RWPE1 (cell line): Measurements from ENCODE around the gene SERPINB1.

Experiments
- CTCF ChIA-PET: fragments of 350-600 bp; sonication (Branson Sonifier 250); formaldehyde crosslinking; extraction: SDS; loops from one replicate; lab custom pipeline; 2021; lab: Yijun Ruan, JAX
- POLR2A ChIA-PET: fragments of 400-600 bp; formaldehyde crosslinking; extraction: SDS; loops from one replicate; lab custom pipeline; 2020; ENCODE audit warnings: antibody characterized with exemption; ENCODE audit not compliant: low non-redundant PET; lab: Yijun Ruan, JAX
- DNase-seq: peaks from one replicate; pipeline ENCODE4 v3.0.0; 2012; ENCODE audit warnings: low spot score
- H3K27ac ChIP-seq: fragments of 450-650 bp; 2 replicates; pipeline ENCODE4 v1.5.1; 2017
- TF ChIP-seq, protein P1 (sequence below): fragments of 450-650 bp; conservative IDR thresholded peaks from 2 replicates; pipeline ENCODE4 v1.5.1; 2017; ENCODE audit warnings: low read depth, mild to moderate bottlenecking

Gene SERPINB1

DNA sequence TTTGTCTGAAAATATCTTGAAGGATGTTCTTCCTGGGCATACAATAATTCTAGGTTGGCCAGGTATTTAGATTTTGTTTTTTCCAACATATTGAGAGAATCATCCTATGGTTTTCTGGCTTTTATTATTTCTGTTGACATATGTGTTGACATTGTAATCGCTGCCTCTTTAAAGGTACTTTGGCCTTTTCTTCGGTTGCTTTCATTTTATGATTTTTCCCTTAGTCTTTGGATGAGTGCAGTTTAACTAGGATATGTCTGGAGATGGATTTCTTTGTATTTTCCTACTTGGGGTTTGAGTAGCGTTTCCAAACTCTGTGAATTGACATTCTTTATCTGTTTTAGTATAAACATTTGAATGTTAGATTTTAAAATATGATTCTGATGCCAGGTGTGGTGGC is 11.5 kb downstream of the SERPINB1 start:
- no peak for DNase-seq
- TF ChIP-seq, protein P1, sequence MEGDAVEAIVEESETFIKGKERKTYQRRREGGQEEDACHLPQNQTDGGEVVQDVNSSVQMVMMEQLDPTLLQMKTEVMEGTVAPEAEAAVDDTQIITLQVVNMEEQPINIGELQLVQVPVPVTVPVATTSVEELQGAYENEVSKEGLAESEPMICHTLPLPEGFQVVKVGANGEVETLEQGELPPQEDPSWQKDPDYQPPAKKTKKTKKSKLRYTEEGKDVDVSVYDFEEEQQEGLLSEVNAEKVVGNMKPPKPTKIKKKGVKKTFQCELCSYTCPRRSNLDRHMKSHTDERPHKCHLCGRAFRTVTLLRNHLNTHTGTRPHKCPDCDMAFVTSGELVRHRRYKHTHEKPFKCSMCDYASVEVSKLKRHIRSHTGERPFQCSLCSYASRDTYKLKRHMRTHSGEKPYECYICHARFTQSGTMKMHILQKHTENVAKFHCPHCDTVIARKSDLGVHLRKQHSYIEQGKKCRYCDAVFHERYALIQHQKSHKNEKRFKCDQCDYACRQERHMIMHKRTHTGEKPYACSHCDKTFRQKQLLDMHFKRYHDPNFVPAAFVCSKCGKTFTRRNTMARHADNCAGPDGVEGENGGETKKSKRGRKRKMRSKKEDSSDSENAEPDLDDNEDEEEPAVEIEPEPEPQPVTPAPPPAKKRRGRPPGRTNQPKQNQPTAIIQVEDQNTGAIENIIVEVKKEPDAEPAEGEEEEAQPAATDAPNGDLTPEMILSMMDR = no peak
- ChIA-PET CTCF (no interaction called here), POLR2A (no interaction called here)
- H3K27ac ChIP-seq = no peak overlapping the region

DNA sequence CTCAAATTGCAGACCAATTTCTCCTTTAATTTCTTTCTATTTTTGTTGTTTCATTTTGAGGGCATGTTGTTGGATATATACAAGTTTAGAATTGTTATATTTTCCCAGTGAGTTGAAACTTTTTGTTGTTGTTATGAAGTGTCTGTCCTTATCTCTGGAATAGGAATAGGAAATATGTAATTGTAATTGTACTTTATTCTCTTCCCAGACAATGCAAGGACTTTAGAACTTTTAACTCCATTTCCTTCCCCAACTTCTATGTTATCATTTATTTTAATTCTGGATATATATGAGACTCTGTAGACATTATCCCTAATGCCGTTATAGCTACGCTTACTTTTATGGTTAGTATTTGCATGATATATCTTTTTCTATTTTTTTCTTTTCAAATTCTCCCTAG is 12.4 kb downstream of the SERPINB1 start:
- no peak overlapping the region for H3K27ac ChIP-seq
- CTCF ChIA-PET = interaction anchor here (0.5 kb wide), 1 partner anchor 23 kb away, joined by 3 read pairs; no protein-coding TSS in a partner anchor
- POLR2A ChIA-PET = no interaction called here
- no peak for DNase-seq
- TF ChIP-seq, protein P1 = no peak

DNA sequence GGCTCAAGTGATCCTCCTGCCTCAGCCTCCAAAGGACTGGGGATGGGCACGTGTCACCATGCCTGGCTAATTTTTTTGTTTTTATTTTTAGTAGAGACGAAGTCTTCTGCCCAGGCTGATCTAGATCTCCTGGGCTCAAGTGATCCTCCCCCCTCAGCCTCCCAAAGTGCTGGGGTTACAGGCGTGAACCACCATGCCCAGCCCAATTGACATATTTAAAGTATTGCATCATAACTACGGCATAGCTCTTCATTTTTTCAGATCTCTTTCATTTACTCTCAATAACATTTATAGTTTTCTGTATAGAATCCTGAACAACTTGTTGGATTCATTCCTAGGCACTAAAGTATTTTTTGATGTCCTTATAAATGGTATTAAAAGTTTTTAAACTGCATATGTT is 13.0 kb downstream of the SERPINB1 start:
- CTCF ChIA-PET = interaction anchor here (0.5 to 0.6 kb wide), 3 partner anchors 18 to 802 kb away, joined by 3 to 4 read pairs (median 3); no protein-coding TSS in a partner anchor
- DNase-seq = no peak
- TF ChIP-seq, protein P1 = no peak
- no peak overlapping the region for H3K27ac ChIP-seq
- POLR2A ChIA-PET = no interaction called here

DNA sequence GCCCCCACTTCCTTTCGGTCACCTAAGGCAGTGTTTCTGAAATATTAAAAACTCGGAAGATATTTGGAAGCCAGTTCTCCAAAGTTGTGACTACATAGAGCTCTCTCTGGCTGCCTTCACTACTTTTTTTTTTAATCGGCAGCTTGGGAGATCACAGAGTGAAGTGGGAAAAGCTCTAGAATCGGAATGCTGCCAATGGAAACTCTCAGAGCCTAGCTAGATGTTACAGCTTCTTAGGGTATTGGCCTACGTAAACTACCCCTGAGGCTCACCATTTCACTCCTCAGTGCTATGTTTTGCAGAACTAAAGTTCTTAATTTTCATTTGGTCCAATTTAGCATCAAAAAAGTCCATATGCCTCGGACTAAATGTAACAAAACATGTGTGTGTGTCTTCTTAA is 14.5 kb downstream of the SERPINB1 start:
- ChIA-PET POLR2A (no interaction called here), CTCF (interaction anchor here (0.6 to 1.1 kb wide), 2 partner anchors 19 to 123 kb away, joined by 3 read pairs; no protein-coding TSS in a partner anchor)
- TF ChIP-seq, protein P1 = no peak
- H3K27ac ChIP-seq = no peak overlapping the region
- no peak for DNase-seq

DNA sequence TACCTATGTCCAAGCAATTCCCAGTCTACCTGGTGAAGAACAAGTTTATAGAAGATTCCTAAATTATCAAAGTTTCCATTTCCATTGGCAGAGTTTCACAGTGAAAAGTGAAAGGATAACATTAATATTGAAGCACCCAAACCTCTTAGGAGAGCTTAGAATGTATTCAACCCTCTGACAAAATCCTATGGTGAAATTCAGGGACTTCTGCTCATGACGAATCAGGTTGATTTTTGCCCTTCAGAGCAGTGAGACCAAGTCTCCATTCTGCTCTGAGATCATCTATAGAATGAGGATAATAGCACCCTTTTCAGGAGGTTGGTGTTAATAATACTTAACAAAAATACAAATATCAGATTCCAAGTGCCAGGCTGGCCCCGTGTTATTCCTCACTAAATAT is 15.5 kb downstream of the SERPINB1 start:
- no peak overlapping the region for H3K27ac ChIP-seq
- CTCF ChIA-PET = interaction anchor here (0.5 to 1.1 kb wide), 2 partner anchors 11 to 20 kb away, joined by 3 read pairs; no protein-coding TSS in a partner anchor
- POLR2A ChIA-PET = no interaction called here
- TF ChIP-seq, protein P1 = no peak
- DNase-seq = no peak

DNA sequence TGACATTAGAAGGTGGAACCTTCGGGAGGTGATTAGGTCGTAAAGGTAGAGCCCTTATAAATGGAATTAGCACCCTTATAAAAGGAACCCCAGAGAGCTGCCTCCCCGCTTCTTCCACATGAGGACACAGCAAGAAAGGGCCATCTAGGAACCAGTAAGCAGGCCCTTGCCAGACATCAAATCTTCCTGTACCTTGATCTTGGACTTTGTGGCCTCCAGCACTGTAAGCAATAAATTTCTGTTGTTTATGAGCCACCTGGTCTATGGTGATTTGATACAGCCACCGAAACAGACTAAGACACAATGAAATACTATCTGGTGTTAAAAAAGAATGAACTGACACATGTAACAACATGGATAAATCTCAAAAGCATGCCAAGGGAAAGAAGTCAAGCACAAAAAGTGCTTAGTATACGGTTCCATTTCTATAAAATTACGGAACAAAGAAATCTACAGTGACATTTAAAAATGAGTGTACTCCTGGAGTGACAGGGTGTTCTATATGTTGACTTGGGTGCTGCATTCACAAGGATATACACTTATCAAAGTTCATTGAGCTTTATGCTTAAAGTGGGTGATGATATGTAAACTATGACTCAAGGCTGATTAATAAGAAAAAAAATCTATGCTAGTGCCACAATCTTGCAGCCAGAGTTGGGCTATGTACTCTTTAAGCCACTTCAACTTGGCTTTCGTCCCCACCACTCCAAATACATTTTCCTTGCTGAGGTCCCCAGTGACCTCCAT is 18.4 kb downstream of the SERPINB1 start:
- H3K27ac ChIP-seq = no peak overlapping the region
- POLR2A ChIA-PET = no interaction called here
- TF ChIP-seq, protein P1 = no peak
- no peak for DNase-seq
- CTCF ChIA-PET = interaction anchor here (0.5 kb wide), 1 partner anchor 35 kb away, joined by 3 read pairs; no protein-coding TSS in a partner anchor
